A549 (cell line): Measurements from ENCODE around the gene SPRYD4. TPM values are rescaled to one million over a fixed set of nuclear protein-coding genes. Genes with fewer than 3 reads are reported as not detected.
A peak's percentile ranks its signal among the peaks of the same experiment; 100 is the strongest.

ENCODE experiments used
- ATAC-seq, 2 experiments: fragments of 200-7000 bp in 1 of 2; fragments of >200 bp in 1 of 2; cut with Nextera tagmentation in 1 of 2; cut with Tn5 transposase in 1 of 2; 3 replicates each; pipeline versions ENCODE4 v1.8.0 to v1.9.1; 2018 to 2020; ENCODE audit warnings: mild to moderate bottlenecking in 1 of 2, moderate library complexity in 1 of 2
- CTCF ChIA-PET: fragments of 300-600 bp; sonication (Branson Sonifier 250); formaldehyde crosslinking; extraction: SDS; loops from one replicate; lab custom pipeline; 2021; ENCODE audit warnings: antibody characterized with exemption, inconsistent platforms; lab: Yijun Ruan, JAX
- POLR2A ChIA-PET: fragments of 350-600 bp; formaldehyde crosslinking; extraction: SDS; loops from one replicate; lab custom pipeline; 2021; ENCODE audit warnings: antibody characterized with exemption, inconsistent platforms; lab: Yijun Ruan, JAX
- DNase-seq, 2 experiments: peaks; one replicate each; pipeline versions ENCODE4 v3.0.0 to v3.0.0-alpha.2; 2011 to 2016; ENCODE audit warnings: low read depth in 1 of 2, low spot score in 1 of 2
- FAIRE-seq: peaks from 2 replicates; lab custom pipeline; 2011; peaks lifted over from hg19 to GRCh38; lab: Jason Lieb, UNC
- H3K27ac ChIP-seq, 2 experiments: fragments of >200 bp; sonication (Bioruptor Twin); formaldehyde crosslinking; 3 replicates each; pipeline ENCODE4 v1.5.1; 2016 to 2017
- H3K4me1 ChIP-seq: fragments of >200 bp; sonication (Bioruptor Twin); formaldehyde crosslinking; 3 replicates; pipeline ENCODE4 v1.6.1; 2016
- H3K4me2 ChIP-seq: fragments of >200 bp; sonication (Bioruptor Twin); formaldehyde crosslinking; 3 replicates; pipeline ENCODE4 v1.6.1; 2016
- H3K4me3 ChIP-seq: fragments of >200 bp; sonication (Bioruptor Twin); formaldehyde crosslinking; 3 replicates; pipeline ENCODE4 v1.5.1; 2016
- H3K9me3 ChIP-seq: fragments of >200 bp; sonication (Bioruptor Twin); formaldehyde crosslinking; 3 replicates; pipeline ENCODE4 v1.6.1; 2016
- BHLHE40 ChIP-seq: IDR thresholded peaks from 2 replicates; pipeline ENCODE4 v1.6.1; 2012; ENCODE audit warnings: low read depth, low read length, inconsistent platforms
- CEBPB ChIP-seq, 2 experiments: fragments of >200 bp in 1 of 2; sonication (Bioruptor Twin) in 1 of 2; formaldehyde crosslinking in 1 of 2; IDR thresholded peaks; 2 replicates each; pipeline ENCODE4 v1.6.1; 2012 to 2016
- CHD2 ChIP-seq: fragments of 150-350 bp; IDR thresholded peaks from 2 replicates; pipeline ENCODE4 v1.6.1; 2014; ENCODE audit warnings: low read length; ENCODE audit not compliant: partially characterized antibody
- EHF ChIP-seq: fragments of 250-450 bp; sonication (Bioruptor Pico); IDR thresholded peaks from 2 replicates; pipeline ENCODE4 v1.5.0; 2020; ENCODE audit warnings: mild to moderate bottlenecking
- EHMT2 ChIP-seq: fragments of 200-600 bp; sonication (generic); IDR thresholded peaks from 2 replicates; pipeline ENCODE4 v1.6.1; 2016; ENCODE audit warnings: antibody characterized with exemption, low read depth, mild to moderate bottlenecking, moderate library complexity
- EP300 ChIP-seq, 2 experiments: fragments of >200 bp; sonication (Bioruptor Twin); formaldehyde crosslinking; IDR thresholded peaks; 2 replicates in 1 of 2; 3 replicates in 1 of 2; pipeline ENCODE4 v1.6.1; 2016 to 2017
- FOXS1 ChIP-seq: fragments of 250-450 bp; sonication (Bioruptor Pico); IDR thresholded peaks from 2 replicates; pipeline ENCODE4 v1.5.0; 2020; ENCODE audit warnings: mild to moderate bottlenecking, moderate library complexity
- HDAC2 ChIP-seq: fragments of 200-600 bp; sonication (generic); IDR thresholded peaks from 2 replicates; pipeline ENCODE4 v1.6.1; 2016
- HES2 ChIP-seq: fragments of >200 bp; sonication (Bioruptor Twin); formaldehyde crosslinking; IDR thresholded peaks from 2 replicates; pipeline ENCODE4 v1.6.1; 2016
- HOXA7 ChIP-seq: fragments of 250-450 bp; sonication (Bioruptor Pico); IDR thresholded peaks from 2 replicates; pipeline ENCODE4 v1.5.0; 2020; ENCODE audit warnings: mild to moderate bottlenecking, moderate library complexity
- HOXB5 ChIP-seq: fragments of 250-450 bp; sonication (Bioruptor Pico); IDR thresholded peaks from 2 replicates; pipeline ENCODE4 v1.5.0; 2020; ENCODE audit warnings: mild to moderate bottlenecking, moderate library complexity
- KDM1A ChIP-seq: fragments of 200-600 bp; sonication (generic); IDR thresholded peaks from 2 replicates; pipeline ENCODE4 v1.6.1; 2016; ENCODE audit warnings: low read depth, mild to moderate bottlenecking
- MAZ ChIP-seq: fragments of 150-350 bp; IDR thresholded peaks from 2 replicates; pipeline ENCODE4 v1.6.1; 2014; ENCODE audit warnings: antibody characterized with exemption, low read depth, low read length, borderline replicate concordance
- MYC ChIP-seq: IDR thresholded peaks from 2 replicates; pipeline ENCODE4 v1.6.1; 2012; ENCODE audit warnings: mild to moderate bottlenecking, inconsistent platforms, low read length, improper control_type of control experiment, borderline replicate concordance
- NR3C1 ChIP-seq: fragments of >200 bp; sonication (Bioruptor Twin); formaldehyde crosslinking; IDR thresholded peaks from 3 replicates; pipeline ENCODE4 v1.6.1; 2017
- PHF8 ChIP-seq: fragments of 200-600 bp; sonication (generic); IDR thresholded peaks from 2 replicates; pipeline ENCODE4 v1.6.1; 2016; ENCODE audit warnings: low read depth, mild to moderate bottlenecking, antibody characterized with exemption, moderate library complexity, borderline replicate concordance
- RARB ChIP-seq: fragments of 250-450 bp; sonication (Bioruptor Pico); IDR thresholded peaks from 2 replicates; pipeline ENCODE4 v1.8.0; 2021; ENCODE audit warnings: mild to moderate bottlenecking, moderate library complexity
- REST ChIP-seq: fragments of 200-600 bp; sonication (generic); IDR thresholded peaks from 2 replicates; pipeline ENCODE4 v1.6.1; 2016; ENCODE audit warnings: antibody characterized with exemption, mild to moderate bottlenecking, moderate library complexity
- SMC3 ChIP-seq: fragments of >200 bp; sonication (Bioruptor Twin); formaldehyde crosslinking; IDR thresholded peaks from 3 replicates; pipeline ENCODE4 v1.6.1; 2018; ENCODE audit warnings: inconsistent platforms
- SREBF2 ChIP-seq: fragments of 450-650 bp; IDR thresholded peaks from 2 replicates; pipeline ENCODE4 v1.6.1; 2014; ENCODE audit warnings: mild to moderate bottlenecking, moderate library complexity
- USF2 ChIP-seq: fragments of 450-650 bp; IDR thresholded peaks from 2 replicates; pipeline ENCODE4 v1.6.1; 2014; ENCODE audit warnings: antibody characterized with exemption
- ZFP36 ChIP-seq: fragments of 450-650 bp; IDR thresholded peaks from 2 replicates; pipeline ENCODE4 v1.6.1; 2014; ENCODE audit warnings: borderline replicate concordance; ENCODE audit not compliant: partially characterized antibody
- ZSCAN20 ChIP-seq: fragments of 250-450 bp; sonication (Bioruptor Pico); IDR thresholded peaks from 2 replicates; pipeline ENCODE4 v1.8.0; 2022; ENCODE audit warnings: mild to moderate bottlenecking, moderate library complexity
- WGBS: methylation state at CpG from one replicate; pipeline ENCODE4 v1.1.6; 2017; ENCODE audit errors: missing lambda C conversion rate; 5-methylcytosine and 5-hydroxymethylcytosine counted together
- polyA plus RNA-seq, 4 experiments: library from polyadenylated mRNA; depleted of rRNA in 3 of 4; stranded (reverse); fragments of >200 nt; fragmentation: RNase III in 1 of 4; extraction: RNeasy Plus Mini Kit Qiagen cat#74134 plus additional on column Dnase treatment in 1 of 4; gene quantifications; 2 replicates in 3 of 4; 3 replicates in 1 of 4; pipeline ENCODE4 v1.2.3, GENCODE V29; 2011 to 2017
- TF ChIP-seq, protein P1 (sequence below): IDR thresholded peaks from 2 replicates; pipeline ENCODE4 v1.6.1; 2012

Gene SPRYD4
- polyA plus RNA-seq, 2 of the 4 experiments (the other 2 are of a cell fraction), result 2.2 to 3.5 TPM

DNA sequence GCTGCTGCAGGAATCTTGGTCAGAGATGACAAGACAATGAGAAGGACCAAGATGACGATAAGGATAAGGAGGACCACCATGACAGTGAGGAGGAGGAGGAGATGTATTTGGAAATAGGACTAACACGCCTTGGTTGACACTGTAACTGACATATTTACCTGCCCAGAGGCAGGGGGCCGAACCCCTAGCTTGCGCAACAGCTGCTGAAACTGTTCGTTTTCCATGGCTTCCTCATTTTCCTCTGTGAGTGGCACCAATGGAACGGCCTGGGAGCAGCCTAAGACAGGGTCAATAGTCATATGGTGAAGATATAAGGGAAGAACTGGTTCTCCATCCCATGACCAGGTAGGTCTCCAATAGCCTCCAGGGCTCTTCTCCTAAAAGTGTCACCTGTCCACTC is 48.0 kb upstream of the SPRYD4 start:
- H3K4me1 ChIP-seq, result no peaks in the 10 kb centered on the region
- TF ChIP-seq PHF8, result no peak
- TF ChIP-seq CEBPB (IDR thresholded peaks at IDR 0.05), result peak; percentile 58 to 73; a peak in 3 of 4 replicates
- TF ChIP-seq, all 56 proteins: peak for 1
- no peak overlapping the region for H3K4me2 ChIP-seq
- no peak overlapping the region for H3K27ac ChIP-seq
- ChIA-PET POLR2A (no interaction called here), CTCF (interaction anchor here (3.7 kb wide), 1 partner anchor 8 kb away, joined by 10 read pairs; no protein-coding TSS in a partner anchor)
- ATAC-seq (no peak), DNase-seq (no peak), FAIRE-seq (no peak)
- no peaks in the 10 kb centered on the region for H3K9me3 ChIP-seq
- no peak overlapping the region for H3K4me3 ChIP-seq
- 90% methylated on average over 6 of the region's 6 CpGs for WGBS

GRCh38 chr12:56425193-56425592 is 43.2 kb upstream of the SPRYD4 start:
- no peak for DNase-seq
- no peak for TF ChIP-seq RARB
- TF ChIP-seq, protein P1, sequence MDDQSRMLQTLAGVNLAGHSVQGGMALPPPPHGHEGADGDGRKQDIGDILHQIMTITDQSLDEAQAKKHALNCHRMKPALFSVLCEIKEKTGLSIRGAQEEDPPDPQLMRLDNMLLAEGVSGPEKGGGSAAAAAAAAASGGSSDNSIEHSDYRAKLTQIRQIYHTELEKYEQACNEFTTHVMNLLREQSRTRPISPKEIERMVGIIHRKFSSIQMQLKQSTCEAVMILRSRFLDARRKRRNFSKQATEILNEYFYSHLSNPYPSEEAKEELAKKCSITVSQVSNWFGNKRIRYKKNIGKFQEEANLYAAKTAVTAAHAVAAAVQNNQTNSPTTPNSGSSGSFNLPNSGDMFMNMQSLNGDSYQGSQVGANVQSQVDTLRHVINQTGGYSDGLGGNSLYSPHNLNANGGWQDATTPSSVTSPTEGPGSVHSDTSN, result no peak
- TF ChIP-seq KDM1A, result no peak
- TF ChIP-seq SMC3, result no peak
- TF ChIP-seq MYC, result no peak
- TF ChIP-seq FOXS1 (CRISPR knock-in tag), result no peak
- no peak for TF ChIP-seq REST
- TF ChIP-seq EHMT2, result no peak
- TF ChIP-seq HOXA7 (CRISPR knock-in tag), result no peak
- TF ChIP-seq USF2, result no peak
- TF ChIP-seq EHF (CRISPR knock-in tag), result no peak
- no peak for TF ChIP-seq SREBF2
- TF ChIP-seq ZSCAN20 (CRISPR knock-in tag), result no peak
- peak; percentile 49 for FAIRE-seq
- WGBS, result 96% methylated on average over 1 of the region's 1 CpG
- no peak for ATAC-seq
- POLR2A ChIA-PET, result no interaction called here
- H3K4me1 ChIP-seq, result no peaks in the 10 kb centered on the region
- H3K4me3 ChIP-seq, result no peak overlapping the region
- CTCF ChIA-PET, result interaction anchor here (1.0 to 1.4 kb wide), 3 partner anchors 19 to 148 kb away, joined by 3 to 4 read pairs (median 3); no protein-coding TSS in a partner anchor
- no peak overlapping the region for H3K4me2 ChIP-seq
- no peak overlapping the region for H3K27ac ChIP-seq
- H3K9me3 ChIP-seq, result no peaks in the 10 kb centered on the region

DNA sequence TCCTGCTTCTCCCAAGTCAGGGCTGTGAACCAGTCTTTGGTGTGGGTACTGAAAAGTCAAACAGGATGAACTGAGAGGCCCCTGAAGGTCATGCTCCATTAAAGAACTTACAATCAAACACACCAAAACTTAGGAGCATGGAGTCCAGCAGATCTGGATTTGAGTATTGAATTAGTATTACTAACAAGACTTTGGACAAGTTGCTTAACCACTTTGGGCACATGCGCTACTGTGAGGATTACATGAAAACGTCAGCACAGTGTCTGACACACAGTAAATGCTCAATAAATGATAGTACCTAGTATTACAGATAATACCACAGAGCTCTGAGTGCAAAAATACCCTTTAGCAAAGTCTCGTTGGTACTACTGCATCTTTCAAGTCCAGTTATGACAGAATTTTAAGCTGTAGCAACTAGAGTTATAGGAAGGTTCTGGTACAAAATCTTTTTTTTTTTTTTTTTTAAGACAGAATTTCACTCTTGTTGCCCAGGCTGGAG is 42.4 kb upstream of the SPRYD4 start:
- FAIRE-seq, result no peak
- ChIA-PET CTCF (interaction anchor here (1.2 to 2.1 kb wide), 3 partner anchors 13 to 57 kb away, joined by 3 to 5 read pairs (median 4); no protein-coding TSS in a partner anchor), POLR2A (interaction anchor here (1.1 kb wide), 1 partner anchor 66 kb away, joined by 3 read pairs; the partner anchor contains the start of gene STAT2)
- no peak for TF ChIP-seq MYC
- TF ChIP-seq HOXB5, result no peak
- no peak for TF ChIP-seq CHD2
- TF ChIP-seq NR3C1, result no peak
- TF ChIP-seq ZFP36, result no peak
- TF ChIP-seq HDAC2, result no peak
- TF ChIP-seq EHF (CRISPR knock-in tag), result no peak
- TF ChIP-seq EP300 (IDR thresholded peaks at IDR 0.05), result no peak
- no peak for TF ChIP-seq BHLHE40
- no peak for TF ChIP-seq MAZ
- no peak for TF ChIP-seq HES2
- no peak overlapping the region for H3K4me3 ChIP-seq
- no peak overlapping the region for H3K4me2 ChIP-seq
- WGBS, result 61% methylated on average over 3 of the region's 3 CpGs
- H3K4me1 ChIP-seq, result no peaks in the 10 kb centered on the region
- no peak overlapping the region for H3K27ac ChIP-seq
- no peaks in the 10 kb centered on the region for H3K9me3 ChIP-seq
- ATAC-seq, result no peak
- DNase-seq, result no peak
